ENCODE measurements around the gene CCNY.
"Not testable (repeated sequence)": the region's sequence is repeated elsewhere in the genome, so short reads cannot be mapped to it uniquely, and the experiment has no call there.

GRCh38 chr10:35418580-35418979 is 82.3 kb downstream of the CCNY start:
- TF ChIP-seq CTCF, POLR2AphosphoS5, POLR2A (IDR thresholded peaks at IDR 0.05): not testable (repeated sequence)

Measured in suprapubic skin (tissue), 4 donors.